Measurements from ENCODE around the gene LIPT1. TPM values are rescaled to one million over a fixed set of nuclear protein-coding genes. Genes with fewer than 3 reads are reported as not detected.

The LIPT1 gene
- total RNA-seq, 1 experiment from 2014 or later = 10.3 TPM

GRCh38 chr2:99153921-99154604 lies 704 bp upstream of the LIPT1 start:
- H3K4me1 ChIP-seq (replicated peaks; ENCODE audit: insufficient read depth) = peaks cover 18% of the 10 kb centered on the region
- ChIA-PET CTCF (no interaction called here), POLR2A (ENCODE audit: unreplicated experiment) (interaction anchor here (0.8 to 1.0 kb wide), 2 partner anchors 183 to 285 kb away, joined by 3 to 5 read pairs; partner anchors contain the start of genes EIF5B and TXNDC9)
- intact Hi-C loops (cut with micrococcal nuclease; ENCODE audit: unreplicated experiment) = loop anchor here (1.0 kb wide), 1 partner anchor 13 kb away; the partner anchor contains the start of gene C2orf15
- H3K36me3 ChIP-seq (ENCODE audit: low read depth) = peaks cover 11% of the 10 kb centered on the region
- TSS peak; percentile 62 for BruUV-seq (replicated peaks)
- no peaks in the 10 kb centered on the region for H4K20me1 ChIP-seq (ENCODE audit: insufficient read depth)
- peak overlapping the region; percentile 77 for H3K27ac ChIP-seq
- no peak for DNase-seq
- peaks cover 17% of the 10 kb centered on the region for H3K79me2 ChIP-seq (ENCODE audit: low read depth)
- H3K9me2 ChIP-seq (ENCODE audit: insufficient read depth) = no peaks in the 10 kb centered on the region
- no peaks in the 10 kb centered on the region for H3K9me3 ChIP-seq (ENCODE audit: insufficient read depth, low read depth)
- no peak for TF ChIP-seq EZH2 (IDR thresholded peaks at IDR 0.05; ENCODE audit: low read depth)
- no peak for TF ChIP-seq CTCF (conservative IDR thresholded peaks at IDR 0.05)
- peaks cover 16% of the 10 kb centered on the region for H3F3A ChIP-seq (ENCODE audit: insufficient read depth, low read depth)
- H3K27me3 ChIP-seq (ENCODE audit: insufficient read depth, low read depth) = no peaks in the 10 kb centered on the region
- peak overlapping the region; percentile 68 for H3K4me3 ChIP-seq
- peak overlapping the region; percentile 86 for H3K4me2 ChIP-seq
- peak overlapping the region; percentile 95 for H2AFZ ChIP-seq

- no TSS peak for BruUV-seq (replicated peaks)
- Histone ChIP-seq H3K4me2 (0 out of 2 replicates have a peak overlapping the region, but pooled peaks have one; percentile 86), H2AFZ (no peak overlapping the region), H3K4me3 (no peak overlapping the region; the same call in 1 of the 2 replicates), H3K79me2 (ENCODE audit: low read depth) (peaks cover 17% of the 10 kb centered on the region), H3F3A (ENCODE audit: insufficient read depth, low read depth) (peaks cover 16% of the 10 kb centered on the region), H3K27me3 (ENCODE audit: insufficient read depth, low read depth) (no peaks in the 10 kb centered on the region), H3K36me3 (ENCODE audit: low read depth) (peaks cover 17% of the 10 kb centered on the region), H3K4me1 (replicated peaks; ENCODE audit: insufficient read depth) (peaks cover 18% of the 10 kb centered on the region), H3K27ac (no peak overlapping the region), H3K9me3 (ENCODE audit: insufficient read depth, low read depth) (no peaks in the 10 kb centered on the region), H4K20me1 (ENCODE audit: insufficient read depth) (no peaks in the 10 kb centered on the region), H3K9me2 (ENCODE audit: insufficient read depth) (no peaks in the 10 kb centered on the region)
- CTCF ChIA-PET = no interaction called here
- TF ChIP-seq CTCF (conservative IDR thresholded peaks at IDR 0.05) = no peak
- no peak for TF ChIP-seq EZH2 (IDR thresholded peaks at IDR 0.05; ENCODE audit: low read depth)
- no peak for DNase-seq
- intact Hi-C loops (cut with micrococcal nuclease; ENCODE audit: unreplicated experiment) = no loop called here
- POLR2A ChIA-PET (ENCODE audit: unreplicated experiment) = no interaction called here
Measured at GRCh38 chr2:99156891-99157290, 2.1 kb downstream of the LIPT1 start.

GRCh38 chr2:99158599-99158998 lies 3.8 kb downstream of the LIPT1 start:
- Histone ChIP-seq H2AFZ (no peak overlapping the region), H3K4me2 (no peak overlapping the region), H3F3A (ENCODE audit: insufficient read depth, low read depth) (peaks cover 15% of the 10 kb centered on the region), H3K4me3 (no peak overlapping the region), H3K27me3 (ENCODE audit: insufficient read depth, low read depth) (no peaks in the 10 kb centered on the region), H3K27ac (no peak overlapping the region), H3K79me2 (ENCODE audit: low read depth) (peaks cover 17% of the 10 kb centered on the region), H3K36me3 (ENCODE audit: low read depth) (peaks cover 21% of the 10 kb centered on the region), H4K20me1 (ENCODE audit: insufficient read depth) (no peaks in the 10 kb centered on the region), H3K9me2 (ENCODE audit: insufficient read depth) (no peaks in the 10 kb centered on the region), H3K4me1 (replicated peaks; ENCODE audit: insufficient read depth) (peaks cover 17% of the 10 kb centered on the region), H3K9me3 (ENCODE audit: insufficient read depth, low read depth) (no peaks in the 10 kb centered on the region)
- TF ChIP-seq EZH2 (IDR thresholded peaks at IDR 0.05; ENCODE audit: low read depth) (no peak), CTCF (conservative IDR thresholded peaks at IDR 0.05) (no peak)
- no TSS peak for BruUV-seq (replicated peaks)
- no peak for DNase-seq
- POLR2A ChIA-PET (ENCODE audit: unreplicated experiment) = no interaction called here
- CTCF ChIA-PET = no interaction called here
- intact Hi-C loops (cut with micrococcal nuclease; ENCODE audit: unreplicated experiment) = no loop called here

Measured in PC-9 (cell line).